HepG2 (cell line): ENCODE data around the gene PRPSAP2. TPM values are rescaled to one million over a fixed set of nuclear protein-coding genes. Genes with fewer than 3 reads are reported as not detected.

Source experiments
- ATAC-seq: fragments of 200-7000 bp; cut with Tn5 transposase; 3 replicates; pipeline ENCODE4 v1.9.1; 2020; ENCODE audit warnings: mild to moderate bottlenecking, moderate library complexity
- BruUV-seq: library from RNA; stranded (reverse); fragments of 400-500 nt; replicated peaks from 2 replicates; lab custom pipeline; 2021; lab: Mats Ljungman, UMichigan
- CTCF ChIA-PET: fragments of 300-600 bp; formaldehyde crosslinking; extraction: SDS; loops from one replicate; lab custom pipeline; 2021; ENCODE audit warnings: low total read pairs, inconsistent platforms, low intra/inter-chr PET ratio; lab: Yijun Ruan, JAX
- POLR2A ChIA-PET: fragments of 350-600 bp; sonication (Branson Sonifier 250); formaldehyde crosslinking; loops from one replicate; lab custom pipeline; 2020; ENCODE audit warnings: antibody characterized with exemption, inconsistent platforms; lab: Yijun Ruan, JAX
- DNase-seq: peaks from one replicate; pipeline ENCODE4 v3.0.0-alpha.2; 2015; ENCODE audit warnings: low spot score
- FAIRE-seq: peaks from 3 replicates; lab custom pipeline; 2011; peaks lifted over from hg19 to GRCh38; lab: Jason Lieb, UNC
- H2AFZ ChIP-seq: one replicate; pipeline ENCODE4 v1.6.1; 2011; ENCODE audit warnings: low read length, inconsistent platforms
- H3K27ac ChIP-seq: fragments of 300-600 bp; 3 replicates; pipeline ENCODE4 v1.8.0; 2011; ENCODE audit warnings: mixed run types, mild to moderate bottlenecking, mixed read lengths, low read length, inconsistent platforms; ENCODE audit not compliant: insufficient read depth; ENCODE audit errors: extremely low read length
- H3K27me3 ChIP-seq, 2 experiments: fragments of 200-600 bp in 1 of 2; 2 replicates in 1 of 2; 3 replicates in 1 of 2; pipeline versions ENCODE4 v1.6.0 to v1.8.0; 2011; ENCODE audit warnings: low read length in 2 of 2, mild to moderate bottlenecking in 2 of 2, moderate library complexity in 2 of 2, inconsistent platforms in 1 of 2; ENCODE audit not compliant: insufficient read depth in 2 of 2, control insufficient read depth in 1 of 2
- H3K36me3 ChIP-seq, 2 experiments: fragments of 200-600 bp in 1 of 2; replicated peaks in 1 of 2; 2 replicates in 1 of 2; 3 replicates in 1 of 2; pipeline versions ENCODE4 v1.5.1 to v1.8.0; 2011; ENCODE audit warnings: low read length in 2 of 2, inconsistent platforms in 1 of 2; ENCODE audit not compliant: insufficient read depth in 2 of 2, control insufficient read depth in 1 of 2
- H3K4me1 ChIP-seq: 2 replicates; pipeline ENCODE4 v1.5.1; 2012; ENCODE audit warnings: low read length, inconsistent platforms; ENCODE audit not compliant: insufficient read depth
- H3K4me2 ChIP-seq: 2 replicates; pipeline ENCODE4 v1.6.0; 2011; ENCODE audit warnings: low read depth, low read length, inconsistent platforms
- H3K4me3 ChIP-seq, 3 experiments: fragments of 200-600 bp in 1 of 3; sonication (generic), shearing (Covaris generic) in 1 of 3; replicated peaks in 1 of 3; 2 replicates each; pipeline ENCODE4 v1.5.1; 2011 to 2016; ENCODE audit warnings: low read length in 3 of 3, inconsistent platforms in 2 of 3, low read depth in 2 of 3, mild to moderate bottlenecking in 2 of 3, control low read depth in 1 of 3, mixed read lengths in 1 of 3; ENCODE audit not compliant: insufficient read depth in 1 of 3
- H3K79me2 ChIP-seq: one replicate; pipeline ENCODE4 v1.6.1; 2011; ENCODE audit warnings: low read length, inconsistent platforms; ENCODE audit not compliant: insufficient read depth
- H3K9ac ChIP-seq: 2 replicates; pipeline ENCODE4 v1.6.0; 2011; ENCODE audit warnings: mild to moderate bottlenecking, low read depth, low read length, inconsistent platforms; ENCODE audit not compliant: insufficient read depth
- H3K9me3 ChIP-seq: 2 replicates; pipeline ENCODE4 v1.5.1; 2012; ENCODE audit warnings: mild to moderate bottlenecking, low read length
- H4K20me1 ChIP-seq: 2 replicates; pipeline ENCODE4 v1.6.0; 2011; ENCODE audit warnings: inconsistent platforms, mild to moderate bottlenecking, low read length, moderate library complexity; ENCODE audit not compliant: insufficient read depth
- KLF12 ChIP-seq: sonication (generic); formaldehyde crosslinking; IDR thresholded peaks from 2 replicates; pipeline ENCODE4 v1.4.0; 2020; ENCODE audit warnings: missing genetic modification reagents, borderline replicate concordance
- MBD4 ChIP-seq: IDR thresholded peaks from 2 replicates; pipeline ENCODE4 v1.6.1; 2012; ENCODE audit warnings: low read length, inconsistent platforms, borderline replicate concordance
- NFE2L1 ChIP-seq: sonication (generic); formaldehyde crosslinking; IDR thresholded peaks from 2 replicates; pipeline ENCODE4 v1.4.0; 2020; ENCODE audit warnings: missing genetic modification reagents, mild to moderate bottlenecking, borderline replicate concordance
- NR2F1 ChIP-seq, 2 experiments: fragments of 450-650 bp in 1 of 2; formaldehyde crosslinking in 1 of 2; IDR thresholded peaks; 2 replicates each; pipeline versions ENCODE4 v1.5.0 to v1.6.1; 2016 to 2020; ENCODE audit warnings: mild to moderate bottlenecking in 1 of 2, missing compliant biosample characterization in 1 of 2, missing genetic modification reagents in 1 of 2, moderate library complexity in 1 of 2
- NR2F2 ChIP-seq: IDR thresholded peaks from 2 replicates; pipeline ENCODE4 v1.6.1; 2012; ENCODE audit warnings: low read depth, inconsistent platforms, borderline replicate concordance
- RAD21 ChIP-seq: fragments of 450-650 bp; formaldehyde crosslinking; IDR thresholded peaks from 2 replicates; pipeline ENCODE4 v1.5.0; 2020; ENCODE audit warnings: mild to moderate bottlenecking
- RBAK ChIP-seq: sonication (generic); formaldehyde crosslinking; IDR thresholded peaks from 2 replicates; pipeline ENCODE4 v1.5.1; 2020; ENCODE audit warnings: mild to moderate bottlenecking, missing genetic modification reagents
- SOX13 ChIP-seq, 3 experiments: fragments of 450-650 bp in 1 of 3; sonication (generic) in 1 of 3; formaldehyde crosslinking in 1 of 3; IDR thresholded peaks in 2 of 3; conservative IDR thresholded peaks in 1 of 3; 2 replicates each; pipeline versions ENCODE4 v1.5.0 to v1.6.1; 2016 to 2020; ENCODE audit warnings: antibody characterized with exemption in 1 of 3, mild to moderate bottlenecking in 1 of 3, missing compliant biosample characterization in 1 of 3, missing genetic modification reagents in 1 of 3, moderate library complexity in 1 of 3
- TBX2 ChIP-seq: sonication (generic); formaldehyde crosslinking; IDR thresholded peaks from 2 replicates; pipeline ENCODE4 v1.5.0; 2020; ENCODE audit warnings: missing genetic modification reagents, mild to moderate bottlenecking, borderline replicate concordance
- ZIK1 ChIP-seq: sonication (generic); formaldehyde crosslinking; IDR thresholded peaks from 2 replicates; pipeline ENCODE4 v1.5.0; 2020; ENCODE audit warnings: mild to moderate bottlenecking, low read depth, missing genetic modification reagents, borderline replicate concordance
- ZNF124 ChIP-seq: sonication (generic); formaldehyde crosslinking; IDR thresholded peaks from 2 replicates; pipeline ENCODE4 v1.4.0; 2020; ENCODE audit warnings: missing genetic modification reagents
- ZNF225 ChIP-seq: sonication (generic); formaldehyde crosslinking; IDR thresholded peaks from 2 replicates; pipeline ENCODE4 v1.4.0; 2020; ENCODE audit warnings: mild to moderate bottlenecking, missing genetic modification reagents
- ZNF235 ChIP-seq: sonication (generic); formaldehyde crosslinking; IDR thresholded peaks from 2 replicates; pipeline ENCODE4 v1.8.1; 2023; ENCODE audit warnings: mild to moderate bottlenecking, missing genetic modification reagents, borderline replicate concordance
- ZNF550 ChIP-seq: sonication (generic); formaldehyde crosslinking; IDR thresholded peaks from 2 replicates; pipeline ENCODE4 v1.4.0; 2020; ENCODE audit warnings: mild to moderate bottlenecking, missing genetic modification reagents, borderline replicate concordance
- ZNF777 ChIP-seq: sonication (generic); formaldehyde crosslinking; IDR thresholded peaks from 2 replicates; pipeline ENCODE4 v1.4.0; 2020; ENCODE audit warnings: missing genetic modification reagents
- ZNF850 ChIP-seq: sonication (generic); formaldehyde crosslinking; conservative IDR thresholded peaks from 2 replicates; pipeline ENCODE4 v1.9.0; 2021; ENCODE audit warnings: mild to moderate bottlenecking, missing genetic modification reagents
- ZSCAN12 ChIP-seq: sonication (generic); formaldehyde crosslinking; IDR thresholded peaks from 2 replicates; pipeline ENCODE4 v1.9.0; 2021; ENCODE audit warnings: mild to moderate bottlenecking, missing genetic modification reagents
- WGBS: methylation state at CpG from one replicate; pipeline ENCODE4 v1.1.6; 2017; ENCODE audit warnings: low lambda C conversion rate; 5-methylcytosine and 5-hydroxymethylcytosine counted together
- in situ Hi-C: cut with HindIII; loops from 2 replicates; pipeline ENCODE4 v1.10.0; 2017; ENCODE audit warnings: low pct_unique_long_range_greater_than_20kb; ENCODE audit not compliant: extremely low pct_ligation_motif_present
- intact Hi-C: fragments of 100-400 bp; cut with micrococcal nuclease; formaldehyde crosslinking; loops from one replicate; pipeline ENCODE4 v1.10.0; 2022; ENCODE audit not compliant: unreplicated experiment
- polyA plus RNA-seq, 8 experiments: library from polyadenylated mRNA; depleted of rRNA in 3 of 8; stranded (reverse) in 7 of 8; unstranded in 1 of 8; fragments of >200 nt; fragmentation: Illumina TruSeq in 4 of 8; extraction: Trizol in 4 of 8; gene quantifications; 2 replicates each; pipeline versions ENCODE4 v1.2.1 to v1.2.3, GENCODE V29; 2011 to 2016; ENCODE audit warnings: low read depth in 4 of 8, missing spikeins in 1 of 8, mixed read lengths in 1 of 8; ENCODE audit not compliant: insufficient read depth in 1 of 8
- total RNA-seq, 5 experiments: library from RNA; depleted of rRNA; stranded (reverse); fragments of >200 nt; fragmentation: Illumina TruSeq; extraction: Trizol; gene quantifications; 2 replicates each; pipeline ENCODE4 v1.2.3, GENCODE V29; 2016; ENCODE audit warnings: low read depth in 1 of 5
- TF ChIP-seq, protein P1 (sequence below): sonication (generic); formaldehyde crosslinking; IDR thresholded peaks from 2 replicates; pipeline ENCODE4 v1.4.0; 2020; ENCODE audit warnings: mild to moderate bottlenecking, missing genetic modification reagents
- TF ChIP-seq, protein P2 (sequence below): sonication (generic); formaldehyde crosslinking; IDR thresholded peaks from 2 replicates; pipeline ENCODE4 v1.8.1; 2023; ENCODE audit warnings: mild to moderate bottlenecking, missing genetic modification reagents

PRPSAP2 gene
- total and polyA plus RNA-seq, 2 of the 13 experiments (the other 11 are each of a cell fraction or from before 2014, with no cell fraction given) = 34.0 to 58.9 TPM

DNA sequence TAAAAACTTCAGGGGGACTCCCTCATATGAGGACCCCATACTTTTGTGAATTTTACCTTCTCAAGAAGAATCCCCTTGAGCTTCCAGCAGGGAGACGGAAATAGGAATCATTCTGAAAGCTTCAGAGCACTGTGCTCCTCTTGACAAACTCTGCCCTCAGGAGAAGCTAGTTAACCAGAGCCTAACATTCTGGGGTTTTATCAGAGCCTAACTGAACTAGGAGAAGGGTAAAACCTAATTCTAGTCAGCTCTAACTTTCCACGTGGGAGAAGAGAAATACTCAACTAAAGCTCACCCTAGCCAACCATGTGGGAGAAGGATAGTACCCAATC lies 80.7 kb downstream of the PRPSAP2 start:
- BruUV-seq = no TSS peak
- intact Hi-C loops = no loop called here

GRCh38 chr17:18944646-18945045 lies 86.7 kb downstream of the PRPSAP2 start:
- Histone ChIP-seq H3K4me1 (no peaks in the 10 kb centered on the region), H3K27ac (no peak overlapping the region), H3K4me3 (no peak overlapping the region), H3K36me3 (no peaks in the 10 kb centered on the region), H4K20me1 (no peaks in the 10 kb centered on the region), H3K9ac (no peak overlapping the region), H3K9me3 (no peaks in the 10 kb centered on the region), H3K4me2 (no peak overlapping the region), H3K79me2 (no peaks in the 10 kb centered on the region), H2AFZ (no peak overlapping the region), H3K27me3 (peaks cover 0 to 48% of the 10 kb centered on the region in 2 experiments; a peak in 3 of 5 replicates)
- no peak for ATAC-seq
- intact Hi-C loops (no loop called here), in situ Hi-C loops (no loop called here)
- FAIRE-seq = no peak
- POLR2A ChIA-PET = no interaction called here
- WGBS = 39% methylated on average over 5 of the region's 5 CpGs
- CTCF ChIA-PET = no interaction called here
- DNase-seq = no peak
- no TSS peak for BruUV-seq
- TF ChIP-seq NR2F2 (no peak), MBD4 (no peak), ZNF124 (no peak), ZIK1 (no peak), ZNF550 (CRISPR knock-in tag) (no peak), RBAK (no peak), ZSCAN12 (CRISPR knock-in tag) (no peak), ZNF777 (no peak), ZNF235 (CRISPR knock-in tag) (no peak), SOX13 (IDR thresholded peaks at IDR 0.05) (no peak), SOX13 (CRISPR knock-in tag; conservative IDR thresholded peaks at IDR 0.05 in 1 of 2, IDR thresholded peaks at IDR 0.05 in 1 of 2) (no peak), ZNF850 (CRISPR knock-in tag) (no peak), ZNF225 (CRISPR knock-in tag) (no peak), RAD21 (CRISPR knock-in tag) (no peak)
- TF ChIP-seq, protein P1, sequence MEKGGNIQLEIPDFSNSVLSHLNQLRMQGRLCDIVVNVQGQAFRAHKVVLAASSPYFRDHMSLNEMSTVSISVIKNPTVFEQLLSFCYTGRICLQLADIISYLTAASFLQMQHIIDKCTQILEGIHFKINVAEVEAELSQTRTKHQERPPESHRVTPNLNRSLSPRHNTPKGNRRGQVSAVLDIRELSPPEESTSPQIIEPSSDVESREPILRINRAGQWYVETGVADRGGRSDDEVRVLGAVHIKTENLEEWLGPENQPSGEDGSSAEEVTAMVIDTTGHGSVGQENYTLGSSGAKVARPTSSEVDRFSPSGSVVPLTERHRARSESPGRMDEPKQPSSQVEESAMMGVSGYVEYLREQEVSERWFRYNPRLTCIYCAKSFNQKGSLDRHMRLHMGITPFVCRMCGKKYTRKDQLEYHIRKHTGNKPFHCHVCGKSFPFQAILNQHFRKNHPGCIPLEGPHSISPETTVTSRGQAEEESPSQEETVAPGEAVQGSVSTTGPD (CRISPR knock-in tag) = no peak
- TF ChIP-seq, protein P2, sequence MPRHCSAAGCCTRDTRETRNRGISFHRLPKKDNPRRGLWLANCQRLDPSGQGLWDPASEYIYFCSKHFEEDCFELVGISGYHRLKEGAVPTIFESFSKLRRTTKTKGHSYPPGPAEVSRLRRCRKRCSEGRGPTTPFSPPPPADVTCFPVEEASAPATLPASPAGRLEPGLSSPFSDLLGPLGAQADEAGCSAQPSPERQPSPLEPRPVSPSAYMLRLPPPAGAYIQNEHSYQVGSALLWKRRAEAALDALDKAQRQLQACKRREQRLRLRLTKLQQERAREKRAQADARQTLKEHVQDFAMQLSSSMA (CRISPR knock-in tag) = no peak

More for the DNA sequence above, 80.7 kb downstream of the PRPSAP2 start:
- Histone ChIP-seq H3K36me3 (no peaks in the 10 kb centered on the region), H3K9ac (no peak overlapping the region), H3K4me3 (no peak overlapping the region), H4K20me1 (no peaks in the 10 kb centered on the region), H3K4me2 (no peak overlapping the region), H3K27me3 (peaks cover 0 to 25% of the 10 kb centered on the region in 2 experiments; a peak in 4 of 5 replicates), H3K4me1 (peaks cover 12% of the 10 kb centered on the region), H3K9me3 (no peaks in the 10 kb centered on the region), H3K27ac (no peak overlapping the region), H3K79me2 (no peaks in the 10 kb centered on the region), H2AFZ (no peak overlapping the region)
- ChIA-PET POLR2A (no interaction called here), CTCF (no interaction called here)
- ATAC-seq (peak; percentile 23; the same call in 1 of the 3 replicates), FAIRE-seq (no peak), DNase-seq (no peak)
- WGBS = 21% methylated on average over 2 of the region's 2 CpGs
- TF ChIP-seq KLF12 (CRISPR knock-in tag) (no peak), NR2F1 (CRISPR knock-in tag; IDR thresholded peaks at IDR 0.05) (0 out of 4 replicates have a peak, but pooled peaks of 1 of the 2 experiments have one; percentile 6), NFE2L1 (no peak), TBX2 (CRISPR knock-in tag) (0 out of 2 replicates have a peak, but pooled peaks have one; percentile 21)
- in situ Hi-C loops = no loop called here
